Activated CD4-positive, alpha-beta T cell treated with anti-CD3 and anti-CD28 coated beads, Interleukin-2, Interleukin-6, amounts not matched to agents 100 ng/mL and 50 ng/mL, durations not matched to agents 16 hours and 8 hours (primary cell): ENCODE data around the gene EEF1A2.
"Not testable (repeated sequence)": the region's sequence is repeated elsewhere in the genome, so short reads cannot be mapped to it uniquely, and the experiment has no call there.

Source experiments
- DNase-seq: peaks from one replicate; pipeline ENCODE4 v3.0.0-alpha.2; 2020

EEF1A2 gene

GRCh38 chr20:63484236-63484635 is 14.6 kb downstream of the EEF1A2 start:
- no peak for DNase-seq

GRCh38 chr20:63483834-63484233 is 15.0 kb downstream of the EEF1A2 start:
- no peak for DNase-seq

- no peak for DNase-seq
Measured at GRCh38 chr20:63482021-63482587, 16.8 kb downstream of the EEF1A2 start.

- DNase-seq: no peak
Measured at GRCh38 chr20:63481503-63481902, 17.4 kb downstream of the EEF1A2 start.

- DNase-seq: not testable (repeated sequence)
Measured at GRCh38 chr20:63479695-63480419, 19.0 kb downstream of the EEF1A2 start.

- no peak for DNase-seq
Measured at GRCh38 chr20:63478346-63479302, 20.3 kb downstream of the EEF1A2 start.

GRCh38 chr20:63477944-63478343 is 20.9 kb downstream of the EEF1A2 start:
- DNase-seq: no peak

- no peak for DNase-seq
Measured at GRCh38 chr20:63477061-63477616, 21.7 kb downstream of the EEF1A2 start.

GRCh38 chr20:63475209-63475608 is 23.7 kb downstream of the EEF1A2 start:
- no peak for DNase-seq

- DNase-seq: no peak
Measured at GRCh38 chr20:63473555-63474449, 25.1 kb downstream of the EEF1A2 start.

- no peak for DNase-seq
Measured at GRCh38 chr20:63472862-63473390, 26.0 kb downstream of the EEF1A2 start.

GRCh38 chr20:63471981-63472831 is 26.7 kb downstream of the EEF1A2 start, which contains the start of gene KCNQ2:
Gene KCNQ2, minus strand, starts transcription at chr20:63472655. Its CDS starts 192 bp downstream, at chr20:63472463.
- DNase-seq: no peak

GRCh38 chr20:63471717-63471980 is 27.2 kb downstream of the EEF1A2 start:
- no peak for DNase-seq

- DNase-seq: no peak
Measured at GRCh38 chr20:63471002-63471716, 27.7 kb downstream of the EEF1A2 start.

GRCh38 chr20:63470410-63470809 is 28.5 kb downstream of the EEF1A2 start:
- DNase-seq: no peak

GRCh38 chr20:63469713-63470101 is 29.2 kb downstream of the EEF1A2 start:
- DNase-seq: no peak

- DNase-seq: no peak
Measured at GRCh38 chr20:63469019-63469712, 29.7 kb downstream of the EEF1A2 start.

GRCh38 chr20:63468421-63468820 is 30.5 kb downstream of the EEF1A2 start:
- DNase-seq: no peak

GRCh38 chr20:63467294-63468083 is 31.4 kb downstream of the EEF1A2 start:
- no peak for DNase-seq
